ENCODE data around the gene HTRA2.

HTRA2 gene

DNA sequence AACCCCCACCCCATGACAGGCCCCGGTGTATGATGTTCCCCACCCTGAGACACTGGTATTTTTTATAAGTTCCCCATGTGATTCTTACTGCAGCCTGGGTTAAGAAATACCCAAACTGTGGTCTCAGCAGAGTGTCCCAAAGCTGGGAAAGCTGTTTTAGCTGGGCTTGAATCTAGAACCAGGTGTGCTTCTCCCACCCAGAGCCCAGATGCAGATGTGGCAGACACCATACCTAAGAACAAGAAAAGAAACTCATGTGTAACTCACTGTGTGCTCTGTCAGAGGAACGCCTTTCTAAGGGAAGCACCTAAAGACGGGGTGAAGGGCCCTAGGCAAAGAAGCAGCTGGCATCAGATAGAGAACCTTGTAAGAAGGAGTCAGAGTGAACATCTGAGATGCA is 48.7 kb downstream of the HTRA2 start:
- TF ChIP-seq, protein P1, sequence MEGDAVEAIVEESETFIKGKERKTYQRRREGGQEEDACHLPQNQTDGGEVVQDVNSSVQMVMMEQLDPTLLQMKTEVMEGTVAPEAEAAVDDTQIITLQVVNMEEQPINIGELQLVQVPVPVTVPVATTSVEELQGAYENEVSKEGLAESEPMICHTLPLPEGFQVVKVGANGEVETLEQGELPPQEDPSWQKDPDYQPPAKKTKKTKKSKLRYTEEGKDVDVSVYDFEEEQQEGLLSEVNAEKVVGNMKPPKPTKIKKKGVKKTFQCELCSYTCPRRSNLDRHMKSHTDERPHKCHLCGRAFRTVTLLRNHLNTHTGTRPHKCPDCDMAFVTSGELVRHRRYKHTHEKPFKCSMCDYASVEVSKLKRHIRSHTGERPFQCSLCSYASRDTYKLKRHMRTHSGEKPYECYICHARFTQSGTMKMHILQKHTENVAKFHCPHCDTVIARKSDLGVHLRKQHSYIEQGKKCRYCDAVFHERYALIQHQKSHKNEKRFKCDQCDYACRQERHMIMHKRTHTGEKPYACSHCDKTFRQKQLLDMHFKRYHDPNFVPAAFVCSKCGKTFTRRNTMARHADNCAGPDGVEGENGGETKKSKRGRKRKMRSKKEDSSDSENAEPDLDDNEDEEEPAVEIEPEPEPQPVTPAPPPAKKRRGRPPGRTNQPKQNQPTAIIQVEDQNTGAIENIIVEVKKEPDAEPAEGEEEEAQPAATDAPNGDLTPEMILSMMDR (IDR thresholded peaks at IDR 0.05; ENCODE audit: borderline replicate concordance, extremely low read depth, low read length, poor library complexity, severe bottlenecking) = no peak
- no peak for TF ChIP-seq EZH2 (IDR thresholded peaks at IDR 0.05; ENCODE audit: borderline replicate concordance, low read depth, low read length, severe bottlenecking)
- ATAC-seq (ENCODE audit: insufficient read depth, low read depth) (no peak), DNase-seq (no peak)
- no peaks in the 10 kb centered on the region for H3K36me3 ChIP-seq (ENCODE audit: insufficient read depth, low read length)
- H4K20me1 ChIP-seq (ENCODE audit: insufficient read depth, low read length) = no peaks in the 10 kb centered on the region
- no peaks in the 10 kb centered on the region for H3K27me3 ChIP-seq (ENCODE audit: insufficient read depth, low read length, poor library complexity)
- H3K9ac ChIP-seq (ENCODE audit: low read depth, low read length) = no peak overlapping the region
- H2AFZ ChIP-seq (ENCODE audit: low read depth, low read length) = no peak overlapping the region
- no peaks in the 10 kb centered on the region for H3K9me3 ChIP-seq (ENCODE audit: insufficient read depth, low read length, severe bottlenecking)
- H3K79me2 ChIP-seq (ENCODE audit: insufficient read depth, low read length) = no peaks in the 10 kb centered on the region
- H3K4me1 ChIP-seq (ENCODE audit: insufficient read depth, low read length) = peaks cover 13% of the 10 kb centered on the region
- H3K4me3 ChIP-seq (ENCODE audit: low read depth in 1 of 2, low read length in 2 of 2) = no peak overlapping the region
- no peak overlapping the region for H3K27ac ChIP-seq (ENCODE audit: low read length)
- no peak overlapping the region for H3K4me2 ChIP-seq (ENCODE audit: insufficient read depth, low read length)

DNA sequence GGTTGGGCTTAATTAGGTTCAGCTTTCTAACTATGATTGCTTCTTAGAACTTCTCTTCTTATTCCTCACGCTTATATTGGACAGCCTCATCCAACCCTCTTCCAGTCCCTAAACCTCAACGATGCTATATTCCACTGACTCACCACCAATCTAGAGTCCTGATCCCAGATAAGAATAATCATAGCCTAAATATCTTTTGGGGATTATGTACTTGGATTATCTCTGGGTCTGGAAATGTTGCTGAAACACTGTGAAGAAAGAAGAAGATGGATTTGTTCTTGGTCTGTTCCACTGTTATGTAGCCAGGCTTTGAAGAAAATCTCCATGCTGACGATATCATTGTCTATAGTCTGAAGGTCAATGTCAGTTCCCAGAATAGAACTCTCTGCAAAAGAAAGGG is 51.7 kb downstream of the HTRA2 start:
- H2AFZ ChIP-seq (ENCODE audit: low read depth, low read length) = no peak overlapping the region
- no peaks in the 10 kb centered on the region for H3K36me3 ChIP-seq (ENCODE audit: insufficient read depth, low read length)
- no peak for ATAC-seq (ENCODE audit: insufficient read depth, low read depth)
- no peak overlapping the region for H3K4me3 ChIP-seq (ENCODE audit: low read depth in 1 of 2, low read length in 2 of 2)
- no peak for DNase-seq
- H3K79me2 ChIP-seq (ENCODE audit: insufficient read depth, low read length) = no peaks in the 10 kb centered on the region
- H3K4me2 ChIP-seq (ENCODE audit: insufficient read depth, low read length) = no peak overlapping the region
- no peak overlapping the region for H3K9ac ChIP-seq (ENCODE audit: low read depth, low read length)
- no peaks in the 10 kb centered on the region for H4K20me1 ChIP-seq (ENCODE audit: insufficient read depth, low read length)
- no peak for TF ChIP-seq EZH2 (IDR thresholded peaks at IDR 0.05; ENCODE audit: borderline replicate concordance, low read depth, low read length, severe bottlenecking)
- TF ChIP-seq, protein P1 (IDR thresholded peaks at IDR 0.05; ENCODE audit: borderline replicate concordance, extremely low read depth, low read length, poor library complexity, severe bottlenecking) = no peak
- 0 out of 2 replicates have a peak, but pooled peaks cover 3% of the 10 kb centered on the region for H3K4me1 ChIP-seq (ENCODE audit: insufficient read depth, low read length)
- H3K27me3 ChIP-seq (ENCODE audit: insufficient read depth, low read length, poor library complexity) = no peaks in the 10 kb centered on the region
- H3K9me3 ChIP-seq (ENCODE audit: insufficient read depth, low read length, severe bottlenecking) = no peaks in the 10 kb centered on the region
- H3K27ac ChIP-seq (ENCODE audit: low read length) = no peak overlapping the region

DNA sequence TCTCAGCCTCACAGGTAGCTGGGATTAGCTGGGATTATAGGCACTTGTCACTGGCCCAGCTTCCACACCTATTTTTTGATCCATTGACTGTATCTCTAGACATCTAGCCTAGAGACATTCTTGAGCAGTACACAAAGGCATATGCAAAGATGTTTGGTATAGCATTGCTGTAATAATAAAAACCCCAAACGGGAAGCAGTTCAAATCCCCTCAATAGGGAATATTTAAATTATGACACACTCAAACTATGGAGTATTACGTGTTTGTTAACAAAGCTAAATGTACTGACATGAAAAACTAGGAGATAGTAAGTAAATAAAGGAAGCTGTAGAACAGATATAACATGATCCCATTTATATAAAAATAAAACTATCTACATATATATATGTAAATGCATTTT is 52.5 kb downstream of the HTRA2 start:
- no peak for ATAC-seq (ENCODE audit: insufficient read depth, low read depth)
- Histone ChIP-seq H3K36me3 (ENCODE audit: insufficient read depth, low read length) (no peaks in the 10 kb centered on the region), H3K27ac (ENCODE audit: low read length) (no peak overlapping the region), H3K4me3 (ENCODE audit: low read depth in 1 of 2, low read length in 2 of 2) (no peak overlapping the region), H3K4me2 (ENCODE audit: insufficient read depth, low read length) (no peak overlapping the region), H3K79me2 (ENCODE audit: insufficient read depth, low read length) (no peaks in the 10 kb centered on the region), H3K9ac (ENCODE audit: low read depth, low read length) (no peak overlapping the region), H3K9me3 (ENCODE audit: insufficient read depth, low read length, severe bottlenecking) (no peaks in the 10 kb centered on the region), H3K4me1 (ENCODE audit: insufficient read depth, low read length) (0 out of 2 replicates have a peak, but pooled peaks cover 3% of the 10 kb centered on the region), H2AFZ (ENCODE audit: low read depth, low read length) (no peak overlapping the region), H3K27me3 (ENCODE audit: insufficient read depth, low read length, poor library complexity) (no peaks in the 10 kb centered on the region), H4K20me1 (ENCODE audit: insufficient read depth, low read length) (no peaks in the 10 kb centered on the region)
- DNase-seq = no peak
- TF ChIP-seq, protein P1 (IDR thresholded peaks at IDR 0.05; ENCODE audit: borderline replicate concordance, extremely low read depth, low read length, poor library complexity, severe bottlenecking) = no peak
- no peak for TF ChIP-seq EZH2 (IDR thresholded peaks at IDR 0.05; ENCODE audit: borderline replicate concordance, low read depth, low read length, severe bottlenecking)

Measured in DND-41 (cell line).